Loucy (cell line): ENCODE data around the gene PRR23E.

Experiments used
- H2AFZ ChIP-seq: fragments of 200-600 bp; sonication (generic); 2 replicates; pipeline ENCODE4 v1.6.0; 2016; ENCODE audit warnings: antibody characterized with exemption, mild to moderate bottlenecking, low read length, moderate library complexity
- H3F3A ChIP-seq: fragments of 200-600 bp; 2 replicates; pipeline ENCODE4 v1.6.0; 2016; ENCODE audit warnings: antibody characterized with exemption, low read depth, mild to moderate bottlenecking
- H3K27me3 ChIP-seq: fragments of 200-600 bp; sonication (generic); 2 replicates; pipeline ENCODE4 v1.6.1; 2014; ENCODE audit warnings: low read length, mild to moderate bottlenecking; ENCODE audit not compliant: insufficient read depth, poor library complexity, severe bottlenecking
- H3K36me3 ChIP-seq: fragments of 200-600 bp; sonication (generic); 2 replicates; pipeline ENCODE4 v1.6.1; 2016; ENCODE audit warnings: low read length; ENCODE audit not compliant: insufficient read depth
- H3K4me1 ChIP-seq: fragments of 200-600 bp; sonication (generic); 2 replicates; pipeline ENCODE4 v1.5.1; 2014; ENCODE audit warnings: low read length, mild to moderate bottlenecking; ENCODE audit not compliant: insufficient read depth, poor library complexity, severe bottlenecking
- H3K4me2 ChIP-seq: fragments of 200-600 bp; sonication (generic); 2 replicates; pipeline ENCODE4 v1.6.0; 2014; ENCODE audit warnings: antibody characterized with exemption, low read length, low read depth, mild to moderate bottlenecking; ENCODE audit not compliant: poor library complexity, severe bottlenecking
- H3K4me3 ChIP-seq: fragments of 200-600 bp; sonication (generic); 2 replicates; pipeline ENCODE4 v1.5.1; 2014; ENCODE audit warnings: low read length, mild to moderate bottlenecking, mixed read lengths; ENCODE audit not compliant: poor library complexity, severe bottlenecking
- H3K79me2 ChIP-seq: fragments of 200-600 bp; sonication (generic); 2 replicates; pipeline ENCODE4 v1.6.1; 2014; ENCODE audit warnings: low read length; ENCODE audit not compliant: insufficient read depth
- H3K9ac ChIP-seq: fragments of 200-600 bp; sonication (generic); 2 replicates; pipeline ENCODE4 v1.6.0; 2014; ENCODE audit warnings: mild to moderate bottlenecking, low read depth, low read length, moderate library complexity; ENCODE audit not compliant: poor library complexity, severe bottlenecking
- H3K9me2 ChIP-seq: fragments of 200-600 bp; sonication (generic); replicated peaks from 2 replicates; pipeline ENCODE4 v1.6.1; 2016; ENCODE audit warnings: low read depth, low read length, mixed read lengths
- H3K9me3 ChIP-seq: fragments of 200-600 bp; sonication (generic); 2 replicates; pipeline ENCODE4 v1.6.1; 2014; ENCODE audit warnings: mild to moderate bottlenecking, antibody characterized with exemption, low read length, low read depth; ENCODE audit not compliant: insufficient read depth
- H4K20me1 ChIP-seq: fragments of 200-600 bp; sonication (generic); 2 replicates; pipeline ENCODE4 v1.6.0; 2014; ENCODE audit warnings: antibody characterized with exemption, low read length, mild to moderate bottlenecking; ENCODE audit not compliant: insufficient read depth, poor library complexity, severe bottlenecking
- CTCF ChIP-seq: fragments of 200-600 bp; sonication (generic); conservative IDR thresholded peaks from 2 replicates; pipeline ENCODE4 v1.5.1; 2014; ENCODE audit warnings: mild to moderate bottlenecking, antibody characterized with exemption, low read length
- EZH2phosphoT487 ChIP-seq: fragments of 200-600 bp; IDR thresholded peaks from 2 replicates; pipeline ENCODE4 v1.6.1; 2018; ENCODE audit warnings: antibody characterized with exemption, mild to moderate bottlenecking, moderate library complexity, borderline replicate concordance

Gene PRR23E

GRCh38 chr3:127166501-127167065 lies 26.3 kb upstream of the PRR23E start:
- TF ChIP-seq CTCF, result no peak
- no peak for TF ChIP-seq EZH2phosphoT487
- no peaks in the 10 kb centered on the region for H3K36me3 ChIP-seq
- no peak overlapping the region for H3K9ac ChIP-seq
- no peaks in the 10 kb centered on the region for H4K20me1 ChIP-seq
- no peaks in the 10 kb centered on the region for H3K79me2 ChIP-seq
- no peaks in the 10 kb centered on the region for H3K9me3 ChIP-seq
- no peaks in the 10 kb centered on the region for H3K9me2 ChIP-seq
- no peak overlapping the region for H3K4me2 ChIP-seq
- H3K27me3 ChIP-seq, result no peaks in the 10 kb centered on the region
- H3K4me1 ChIP-seq, result no peaks in the 10 kb centered on the region
- H2AFZ ChIP-seq, result no peak overlapping the region
- H3F3A ChIP-seq, result no peaks in the 10 kb centered on the region
- no peak overlapping the region for H3K4me3 ChIP-seq

GRCh38 chr3:127167315-127168043 lies 25.5 kb upstream of the PRR23E start:
- Histone ChIP-seq H3F3A (no peaks in the 10 kb centered on the region), H2AFZ (no peak overlapping the region), H3K4me1 (peaks cover 4% of the 10 kb centered on the region), H3K9me3 (no peaks in the 10 kb centered on the region), H3K36me3 (no peaks in the 10 kb centered on the region), H3K4me3 (no peak overlapping the region), H3K79me2 (no peaks in the 10 kb centered on the region), H3K9ac (no peak overlapping the region), H3K27me3 (no peaks in the 10 kb centered on the region), H4K20me1 (no peaks in the 10 kb centered on the region), H3K9me2 (no peaks in the 10 kb centered on the region), H3K4me2 (no peak overlapping the region)
- TF ChIP-seq EZH2phosphoT487 (no peak), CTCF (no peak)

- H3K27me3 ChIP-seq, result no peaks in the 10 kb centered on the region
- H3K79me2 ChIP-seq, result no peaks in the 10 kb centered on the region
- no peaks in the 10 kb centered on the region for H3K36me3 ChIP-seq
- H3K4me3 ChIP-seq, result no peak overlapping the region
- peaks cover 7% of the 10 kb centered on the region for H3K4me1 ChIP-seq
- no peaks in the 10 kb centered on the region for H3K9me2 ChIP-seq
- H4K20me1 ChIP-seq, result no peaks in the 10 kb centered on the region
- no peak for TF ChIP-seq CTCF
- no peak for TF ChIP-seq EZH2phosphoT487
- no peak overlapping the region for H2AFZ ChIP-seq
- no peaks in the 10 kb centered on the region for H3F3A ChIP-seq
- H3K9me3 ChIP-seq, result no peaks in the 10 kb centered on the region
- H3K4me2 ChIP-seq, result no peak overlapping the region
- H3K9ac ChIP-seq, result no peak overlapping the region
Measured at GRCh38 chr3:127168271-127168670, 24.7 kb upstream of the PRR23E start.
